Astrocyte (in vitro differentiated cells and primary cell): Measurements from ENCODE around the gene IL4R. TPM values are rescaled to one million over a fixed set of nuclear protein-coding genes. Genes with fewer than 3 reads are reported as not detected.

Experiments
- DNase-seq: peaks from one replicate; pipeline ENCODE4 v3.0.0-alpha.2; 2010; ENCODE audit warnings: low read depth
- FAIRE-seq: peaks from 2 replicates; lab custom pipeline; 2011; peaks lifted over from hg19 to GRCh38; lab: Jason Lieb, UNC
- H2AFZ ChIP-seq: 2 replicates; pipeline ENCODE4 v1.6.0; 2012; ENCODE audit warnings: low read depth, low read length, inconsistent platforms
- H3K27ac ChIP-seq: 2 replicates; pipeline ENCODE4 v1.5.1; 2011; ENCODE audit warnings: low read depth, low read length, inconsistent platforms
- H3K27me3 ChIP-seq: 2 replicates; pipeline ENCODE4 v1.6.0; 2011; ENCODE audit warnings: low read length, inconsistent platforms; ENCODE audit not compliant: insufficient read depth
- H3K36me3 ChIP-seq: 2 replicates; pipeline ENCODE4 v1.5.1; 2011; ENCODE audit warnings: low read length, inconsistent platforms; ENCODE audit not compliant: insufficient read depth
- H3K4me1 ChIP-seq: 2 replicates; pipeline ENCODE4 v1.5.1; 2011; ENCODE audit warnings: low read length, inconsistent platforms; ENCODE audit not compliant: insufficient read depth
- H3K4me2 ChIP-seq: 2 replicates; pipeline ENCODE4 v1.6.0; 2012; ENCODE audit warnings: low read length, inconsistent platforms
- H3K4me3 ChIP-seq: 2 replicates; pipeline ENCODE4 v1.5.1; 2011; ENCODE audit warnings: low read depth, mild to moderate bottlenecking, low read length, inconsistent platforms; ENCODE audit not compliant: insufficient read depth
- H3K79me2 ChIP-seq: 2 replicates; pipeline ENCODE4 v1.6.0; 2012; ENCODE audit warnings: mild to moderate bottlenecking, low read length, inconsistent platforms; ENCODE audit not compliant: insufficient read depth
- H3K9ac ChIP-seq: 2 replicates; pipeline ENCODE4 v1.6.0; 2012; ENCODE audit warnings: mild to moderate bottlenecking, low read length, inconsistent platforms
- H3K9me3 ChIP-seq: 2 replicates; pipeline ENCODE4 v1.5.1; 2012; ENCODE audit warnings: low read depth, mild to moderate bottlenecking, low read length, inconsistent platforms; ENCODE audit not compliant: insufficient read depth
- H4K20me1 ChIP-seq: 2 replicates; pipeline ENCODE4 v1.6.0; 2012; ENCODE audit warnings: low read length, inconsistent platforms; ENCODE audit not compliant: insufficient read depth
- H3K27ac Mint-ChIP-seq: one replicate; pipeline ENCODE4 v1.8.0; 2021; ENCODE audit warnings: mild to moderate bottlenecking, mixed read lengths; ENCODE audit not compliant: unreplicated experiment
- H3K27me3 Mint-ChIP-seq: one replicate; pipeline ENCODE4 v1.8.0; 2021; ENCODE audit warnings: low read depth, mixed read lengths; ENCODE audit not compliant: unreplicated experiment
- H3K36me3 Mint-ChIP-seq: one replicate; pipeline ENCODE4 v1.8.0; 2021; ENCODE audit warnings: low read depth, mixed read lengths; ENCODE audit not compliant: unreplicated experiment
- H3K4me1 Mint-ChIP-seq: one replicate; pipeline ENCODE4 v1.8.0; 2021; ENCODE audit warnings: low read depth, mixed read lengths; ENCODE audit not compliant: unreplicated experiment
- H3K4me3 Mint-ChIP-seq: one replicate; pipeline ENCODE4 v1.8.0; 2021; ENCODE audit warnings: mild to moderate bottlenecking, moderate library complexity, mixed read lengths; ENCODE audit not compliant: unreplicated experiment
- H3K9me3 Mint-ChIP-seq: one replicate; pipeline ENCODE4 v1.8.0; 2021; ENCODE audit warnings: mild to moderate bottlenecking, mixed read lengths; ENCODE audit not compliant: unreplicated experiment
- CTCF ChIP-seq: IDR thresholded peaks from 2 replicates; pipeline ENCODE4 v1.5.1; 2011; ENCODE audit warnings: low read depth, mild to moderate bottlenecking, inconsistent platforms, low read length, moderate library complexity; ENCODE audit not compliant: insufficient read depth
- EZH2 ChIP-seq: IDR thresholded peaks from 2 replicates; pipeline ENCODE4 v1.6.1; 2012; ENCODE audit warnings: mild to moderate bottlenecking, low read length, inconsistent platforms; ENCODE audit not compliant: insufficient read depth
- total RNA-seq: library from RNA; stranded (reverse); gene quantifications from 2 replicates; pipeline ENCODE4 v1.2.1, GENCODE V29; 2021

Gene IL4R
- total RNA-seq, 1 donor from 2014 or later: 17.5 TPM

- H3K4me1 ChIP-seq: no peaks in the 10 kb centered on the region
- no peaks in the 10 kb centered on the region for H3K79me2 ChIP-seq
- no peak for TF ChIP-seq EZH2
- no peak for TF ChIP-seq CTCF
- no peaks in the 10 kb centered on the region for H4K20me1 ChIP-seq
- FAIRE-seq: no peak
- H3K27ac Mint-ChIP-seq: no peak overlapping the region
- no peak overlapping the region for H2AFZ ChIP-seq
- DNase-seq: no peak
- no peaks in the 10 kb centered on the region for H3K36me3 Mint-ChIP-seq
- H3K9ac ChIP-seq: no peak overlapping the region
- no peak overlapping the region for H3K4me3 Mint-ChIP-seq
- H3K9me3 Mint-ChIP-seq: peaks cover 26% of the 10 kb centered on the region
- peaks cover 14% of the 10 kb centered on the region for H3K27me3 ChIP-seq
- H3K36me3 ChIP-seq: no peaks in the 10 kb centered on the region
- no peak overlapping the region for H3K4me3 ChIP-seq
- H3K27me3 Mint-ChIP-seq: peaks cover 20% of the 10 kb centered on the region
- H3K27ac ChIP-seq: no peak overlapping the region
- peaks cover 3% of the 10 kb centered on the region for H3K4me1 Mint-ChIP-seq
- no peak overlapping the region for H3K4me2 ChIP-seq
- peaks cover 9% of the 10 kb centered on the region for H3K9me3 ChIP-seq
Observed at GRCh38 chr16:27387724-27388123, 74.0 kb downstream of the IL4R start.

- H3K9ac ChIP-seq: no peak overlapping the region
- peaks cover 3% of the 10 kb centered on the region for H3K4me1 Mint-ChIP-seq
- H3K36me3 Mint-ChIP-seq: no peaks in the 10 kb centered on the region
- no peak overlapping the region for H3K4me2 ChIP-seq
- H3K27me3 ChIP-seq: peaks cover 14% of the 10 kb centered on the region
- DNase-seq (peak; percentile 16), FAIRE-seq (no peak)
- peaks cover 15% of the 10 kb centered on the region for H3K27me3 Mint-ChIP-seq
- no peak overlapping the region for H2AFZ ChIP-seq
- H3K4me1 ChIP-seq: no peaks in the 10 kb centered on the region
- no peak overlapping the region for H3K27ac ChIP-seq
- no peaks in the 10 kb centered on the region for H3K79me2 ChIP-seq
- H3K27ac Mint-ChIP-seq: no peak overlapping the region
- H3K36me3 ChIP-seq: no peaks in the 10 kb centered on the region
- no peak overlapping the region for H3K4me3 ChIP-seq
- H3K9me3 Mint-ChIP-seq: peaks cover 24% of the 10 kb centered on the region
- no peak overlapping the region for H3K4me3 Mint-ChIP-seq
- no peak for TF ChIP-seq EZH2
- no peak for TF ChIP-seq CTCF
- peaks cover 6% of the 10 kb centered on the region for H3K9me3 ChIP-seq
- H4K20me1 ChIP-seq: no peaks in the 10 kb centered on the region
Observed at GRCh38 chr16:27389272-27389961, 75.6 kb downstream of the IL4R start.

GRCh38 chr16:27390151-27390550, 76.4 kb downstream of the IL4R start:
- peaks cover 3% of the 10 kb centered on the region for H3K4me1 Mint-ChIP-seq
- Histone ChIP-seq H2AFZ (no peak overlapping the region), H3K4me3 (no peak overlapping the region), H3K79me2 (no peaks in the 10 kb centered on the region), H3K27me3 (peaks cover 14% of the 10 kb centered on the region), H4K20me1 (no peaks in the 10 kb centered on the region), H3K4me2 (no peak overlapping the region), H3K9ac (no peak overlapping the region), H3K27ac (no peak overlapping the region), H3K36me3 (no peaks in the 10 kb centered on the region), H3K4me1 (no peaks in the 10 kb centered on the region), H3K9me3 (peaks cover 3% of the 10 kb centered on the region)
- no peak overlapping the region for H3K27ac Mint-ChIP-seq
- peaks cover 13% of the 10 kb centered on the region for H3K27me3 Mint-ChIP-seq
- H3K36me3 Mint-ChIP-seq: no peaks in the 10 kb centered on the region
- H3K4me3 Mint-ChIP-seq: no peak overlapping the region
- TF ChIP-seq CTCF: no peak
- TF ChIP-seq EZH2: no peak
- FAIRE-seq (no peak), DNase-seq (no peak)
- peaks cover 23% of the 10 kb centered on the region for H3K9me3 Mint-ChIP-seq
